NCI-H2107 treated with DMSO at 0.1 percent for 48 hours (cell line): ENCODE measurements around the gene KRT39.
"Not testable (repeated sequence)": the region's sequence is repeated elsewhere in the genome, so short reads cannot be mapped to it uniquely, and the experiment has no call there.

Source experiments
- DNase-seq: peaks from one replicate; lab custom pipeline; 2025; ENCODE audit not compliant: unreplicated experiment; lab: John Stamatoyannopoulos, UW

KRT39 gene

DNA sequence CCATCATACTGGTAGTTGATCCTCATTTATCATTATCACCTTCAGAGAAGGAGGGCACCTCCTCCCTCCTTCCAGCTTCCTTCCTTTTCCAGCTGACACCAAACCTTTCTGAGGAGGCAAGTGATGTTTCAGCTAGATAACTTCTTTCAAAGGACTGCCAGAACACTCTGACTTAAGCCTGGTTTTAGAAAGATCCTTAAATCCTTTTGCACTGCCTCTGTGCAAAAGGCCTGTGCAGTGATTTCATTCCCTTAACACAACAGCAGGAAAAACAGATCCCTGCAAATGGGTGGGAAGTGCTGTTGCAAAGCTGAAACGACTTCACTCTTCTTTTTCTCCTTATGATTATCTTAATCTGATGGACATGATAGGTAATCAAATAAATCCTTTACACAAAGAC lies 22.2 kb downstream of the KRT39 start:
- DNase-seq = no peak

DNA sequence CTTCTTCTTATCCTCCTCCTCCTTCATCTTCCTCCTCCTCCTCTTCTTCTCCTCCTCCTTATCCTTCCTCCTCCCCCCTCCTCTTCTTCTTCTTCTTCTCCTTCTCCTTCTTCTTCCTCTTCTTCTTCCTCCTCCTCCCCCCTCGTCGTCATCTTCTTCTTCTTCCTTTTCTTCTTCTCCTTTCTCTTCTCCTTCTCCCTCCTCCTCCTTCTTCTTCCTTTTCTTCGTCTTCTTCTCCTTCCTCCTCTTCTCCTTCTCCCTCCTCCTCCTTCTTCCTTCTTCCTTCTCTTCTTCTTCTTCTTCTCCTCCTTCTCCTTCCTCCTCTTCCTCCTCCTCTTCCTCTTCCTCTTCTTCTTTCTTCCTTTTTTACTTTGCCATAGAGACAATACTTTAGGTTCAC lies 24.2 kb downstream of the KRT39 start:
- DNase-seq = no peak

DNA sequence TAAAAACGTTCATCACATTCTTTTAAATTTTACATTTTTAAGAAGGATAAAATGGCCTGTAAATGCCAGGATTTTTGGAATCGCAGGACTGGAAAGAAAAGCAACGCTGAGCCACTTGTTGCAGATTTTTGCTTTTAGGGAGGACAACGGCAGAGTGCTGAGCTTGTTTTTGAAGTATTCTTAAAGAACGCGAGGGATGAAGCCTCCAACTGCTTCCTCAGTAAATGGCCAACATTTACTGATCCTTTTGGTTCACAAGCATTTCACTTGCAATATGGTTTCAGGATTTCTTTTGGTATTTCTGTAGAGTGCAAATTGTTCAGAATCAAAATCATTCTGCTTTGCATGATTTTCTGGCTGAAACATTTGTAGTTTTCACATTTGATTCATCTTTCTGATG lies 26.5 kb downstream of the KRT39 start:
- no peak for DNase-seq

DNA sequence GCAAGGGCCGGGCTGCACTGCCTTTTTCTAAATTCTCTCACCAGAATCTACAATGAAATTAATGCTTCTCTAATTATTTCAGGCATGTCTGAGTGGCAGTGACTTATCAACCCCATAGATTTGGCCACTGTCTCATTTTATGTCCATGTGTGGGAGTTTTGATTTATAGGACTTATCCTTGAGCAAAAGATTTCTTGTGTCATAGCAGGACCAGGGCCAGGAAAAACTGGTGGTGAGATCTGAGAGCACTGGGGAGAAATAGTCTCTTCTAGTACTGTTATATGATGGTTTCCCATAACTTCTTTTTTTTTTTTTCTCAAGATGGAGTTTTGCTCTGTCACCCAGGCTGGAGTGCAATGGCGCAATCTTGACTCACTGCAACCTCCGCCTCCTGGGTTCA lies 27.8 kb downstream of the KRT39 start:
- DNase-seq = no peak

DNA sequence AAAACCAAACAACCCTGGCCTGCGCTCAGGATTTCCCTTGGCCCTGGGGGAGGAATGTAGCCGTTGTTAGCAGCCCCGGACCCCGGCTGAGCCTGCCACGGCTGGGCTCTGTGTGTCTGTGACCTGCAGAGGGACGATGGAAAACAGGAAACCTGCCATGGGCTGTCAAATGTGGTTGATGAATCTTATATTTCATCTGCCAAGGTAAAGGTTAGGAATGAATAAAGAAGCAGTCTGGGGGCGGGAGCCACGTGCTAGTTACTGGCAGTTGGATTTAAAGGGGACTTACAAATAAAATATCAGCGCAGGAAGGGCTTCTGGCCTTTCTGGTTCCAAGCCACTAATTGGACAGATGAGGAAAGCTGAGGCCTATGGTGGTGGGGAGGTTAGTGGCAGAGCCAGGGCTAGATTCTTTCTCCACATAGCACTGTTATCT lies 29.3 kb downstream of the KRT39 start, which contains the start of gene KRT23:
Gene KRT23, minus strand, starts transcription at position 263 of the 436 bp plus-strand sequence. CDS start 1,043 bp downstream, outside the sequence.
- no peak for DNase-seq

DNA sequence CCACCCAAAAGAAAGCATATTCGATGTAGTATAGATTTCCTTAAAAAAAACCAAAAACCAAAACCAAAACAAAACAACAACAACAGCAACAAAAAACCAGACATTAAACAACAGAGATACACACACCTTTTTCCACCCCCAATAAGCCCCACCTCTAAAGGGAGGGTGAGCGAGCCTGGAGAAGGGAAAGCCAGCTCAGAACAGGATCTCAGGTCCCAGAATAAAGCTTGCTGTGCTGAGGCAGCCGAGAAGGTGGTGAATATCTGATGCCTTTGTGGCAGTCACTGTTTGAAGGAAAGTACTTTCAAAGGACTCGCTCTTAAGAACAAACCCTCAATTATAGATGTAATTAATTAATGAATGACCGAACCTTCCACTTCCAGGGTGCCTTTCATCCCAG lies 29.8 kb downstream of the KRT39 start:
- DNase-seq = no peak

DNA sequence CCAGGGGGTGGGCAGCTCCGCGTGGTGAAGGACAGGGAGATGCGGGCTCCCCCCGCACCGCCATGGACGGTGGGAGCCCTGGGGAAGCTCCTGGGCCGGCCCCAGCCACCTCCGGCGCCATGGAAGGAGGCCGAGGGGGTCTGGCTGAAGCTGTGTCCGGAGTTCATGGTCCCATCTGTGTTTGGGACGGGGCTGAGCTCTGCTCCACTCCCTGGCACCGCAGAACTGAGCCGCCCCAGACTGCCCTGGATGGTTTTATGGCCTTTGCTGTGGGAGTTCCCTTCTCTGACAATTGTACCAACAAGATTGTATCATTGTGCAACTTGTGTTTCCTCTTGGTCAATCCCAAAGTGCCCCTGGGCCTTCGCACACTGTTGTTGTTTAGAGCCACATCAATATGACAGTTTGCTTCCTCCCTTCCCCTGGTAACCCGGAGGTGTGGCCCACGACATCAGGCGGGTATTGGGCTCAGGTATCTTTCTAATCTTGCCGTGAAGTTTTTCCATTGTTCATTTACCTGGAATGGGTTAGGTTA lies 30.2 kb downstream of the KRT39 start:
- DNase-seq = no peak

DNA sequence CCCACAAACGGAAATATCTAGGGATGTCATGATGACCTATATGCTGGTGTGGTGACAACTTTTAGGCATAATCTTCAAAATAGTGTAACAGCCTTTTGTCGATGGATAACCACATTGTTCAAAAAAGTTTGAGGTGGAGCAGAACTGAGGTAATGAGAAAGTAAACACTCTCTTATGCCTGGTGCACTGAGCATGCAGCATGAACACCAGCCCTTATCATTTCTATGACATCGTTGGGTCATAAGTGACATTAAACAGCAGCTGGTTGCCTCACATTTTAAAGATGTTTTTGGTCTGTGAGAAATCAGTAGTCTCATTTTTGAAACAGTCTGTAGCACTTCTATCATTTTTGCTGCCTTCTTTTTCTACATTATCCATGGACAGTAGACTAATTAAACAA lies 31.1 kb downstream of the KRT39 start:
- DNase-seq = no peak

DNA sequence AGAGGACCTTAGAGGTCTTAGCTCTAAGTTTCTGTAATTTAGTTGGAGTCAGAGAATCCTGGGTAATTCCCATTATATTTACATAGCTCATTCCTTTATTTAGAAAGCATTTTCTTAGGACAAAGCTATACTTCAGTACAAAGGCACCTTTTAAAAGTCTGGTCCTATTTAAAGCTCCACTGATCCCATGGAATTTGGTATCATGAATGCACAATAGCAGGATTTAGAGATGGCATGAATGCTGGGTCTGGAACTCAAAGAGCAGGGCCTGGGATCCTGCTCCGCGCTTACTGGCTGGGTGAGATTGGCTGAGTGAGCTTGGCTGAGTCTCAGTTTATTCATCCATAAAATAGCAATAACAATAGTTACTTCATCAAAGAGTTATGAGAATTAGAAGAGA lies 34.1 kb downstream of the KRT39 start:
- no peak for DNase-seq

DNA sequence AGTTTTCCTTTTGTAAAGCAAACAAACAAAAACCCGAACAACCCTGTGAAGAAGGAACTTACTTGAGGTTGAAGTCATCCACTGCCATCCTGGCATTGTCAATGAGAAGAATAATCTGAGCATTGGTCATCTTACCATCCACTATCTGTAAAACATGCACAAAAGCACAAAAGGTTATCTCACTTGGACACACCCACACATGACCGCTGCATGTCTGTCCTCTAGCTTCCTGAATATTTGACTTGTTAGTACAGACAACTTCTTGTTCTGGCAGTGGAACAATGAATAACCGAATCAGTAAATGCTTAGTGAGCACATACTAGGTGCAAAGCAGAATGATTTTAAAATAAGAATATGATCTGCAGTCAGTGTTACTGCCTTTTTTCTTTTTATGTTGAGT lies 35.4 kb downstream of the KRT39 start:
- DNase-seq = no peak

DNA sequence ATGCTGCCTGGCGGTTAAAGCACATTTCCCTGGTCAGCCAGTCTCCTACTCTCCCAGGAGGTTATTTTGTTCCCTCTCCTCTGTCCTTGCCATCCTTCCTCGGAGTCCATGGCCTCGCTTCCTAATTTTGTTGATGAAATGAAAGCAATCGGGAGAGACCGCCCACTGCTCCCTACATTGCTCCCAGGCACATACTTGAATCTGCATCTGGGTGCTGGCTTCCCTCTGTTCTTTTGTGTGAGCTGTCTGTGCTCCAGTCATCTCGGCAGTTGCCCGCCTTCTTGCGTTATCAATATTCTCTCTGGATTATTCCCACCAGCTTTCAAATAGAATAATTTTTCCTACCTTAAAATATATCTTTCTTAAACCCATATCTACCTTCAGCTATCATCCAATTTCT lies 40.4 kb downstream of the KRT39 start:
- DNase-seq = no peak

DNA sequence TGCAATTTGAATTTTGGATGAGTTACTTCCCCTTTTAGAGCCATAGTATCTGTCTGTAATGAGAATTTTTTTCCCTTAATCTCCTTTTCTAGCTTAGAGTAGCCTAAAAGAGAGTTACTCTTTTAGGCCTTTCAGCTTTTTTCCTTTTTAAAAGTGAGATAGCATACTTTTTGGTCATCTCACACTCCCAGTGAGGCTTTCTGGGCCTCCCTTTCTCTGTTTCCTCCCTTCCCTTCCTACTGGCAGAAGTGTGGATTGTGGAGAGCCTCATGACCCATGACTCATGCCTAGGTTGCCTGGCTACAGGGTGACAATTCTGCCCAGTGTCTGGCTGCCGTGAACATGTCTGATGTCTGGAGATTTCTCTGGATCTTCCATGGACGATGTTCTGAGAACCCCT lies 44.5 kb downstream of the KRT39 start:
- no peak for DNase-seq

DNA sequence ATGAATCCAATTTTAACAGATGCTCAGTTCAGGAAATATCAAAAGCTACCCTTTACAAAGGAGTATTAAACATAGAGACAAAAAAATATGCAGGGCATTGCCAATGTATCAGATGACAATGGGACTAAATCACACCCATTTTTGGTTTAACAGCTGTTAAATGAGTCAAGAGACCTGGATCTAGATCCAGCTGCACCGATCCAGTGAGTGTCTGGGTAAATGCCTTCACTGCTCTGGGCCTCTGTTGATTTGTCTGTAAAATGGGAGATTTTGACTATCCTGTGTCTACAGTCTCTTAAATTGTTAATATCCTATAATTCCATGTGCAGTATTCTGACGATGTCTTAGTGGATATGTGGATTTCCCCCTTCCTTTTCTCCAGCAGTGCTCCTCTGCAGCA lies 45.7 kb downstream of the KRT39 start:
- no peak for DNase-seq

DNA sequence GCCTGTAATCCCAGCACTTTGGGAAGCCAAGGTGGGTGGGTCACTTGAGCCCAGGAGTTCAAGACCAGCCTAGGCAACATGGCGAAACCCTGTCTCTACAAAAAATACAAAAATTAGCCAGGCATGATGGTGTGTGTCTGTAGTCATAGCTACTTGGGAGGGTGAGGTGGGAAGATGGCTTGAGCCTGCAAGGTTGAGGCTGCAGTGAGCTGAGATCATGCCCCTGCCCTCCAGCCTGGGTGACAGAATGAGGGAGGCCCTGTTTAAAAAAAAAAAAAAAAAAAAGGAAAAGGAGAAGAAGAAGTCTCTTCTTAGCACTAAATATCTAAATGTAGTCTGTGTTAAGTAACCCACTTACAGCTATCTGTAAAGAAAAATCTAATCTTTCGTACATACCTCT lies 49.6 kb downstream of the KRT39 start:
- DNase-seq = not testable (repeated sequence)

DNA sequence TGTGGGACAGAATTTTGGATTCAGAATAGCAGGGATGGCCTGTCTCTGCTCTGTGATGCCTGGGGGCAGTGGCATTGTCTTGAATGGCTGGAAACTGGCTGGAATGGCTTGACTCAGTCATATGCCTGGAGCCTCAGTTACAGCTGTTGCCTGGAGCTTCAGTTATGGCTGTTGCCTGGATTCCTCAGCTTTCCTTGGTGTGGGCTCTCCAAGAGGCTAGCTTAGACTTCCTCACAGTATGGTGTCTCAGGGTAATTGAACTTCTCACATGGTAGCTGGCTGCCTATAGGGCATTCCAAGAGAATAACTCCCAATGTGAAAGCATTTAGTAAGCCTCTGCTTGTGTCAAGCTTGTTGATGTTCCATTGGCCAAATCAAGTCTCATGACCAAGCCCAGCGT lies 50.4 kb downstream of the KRT39 start:
- no peak for DNase-seq

DNA sequence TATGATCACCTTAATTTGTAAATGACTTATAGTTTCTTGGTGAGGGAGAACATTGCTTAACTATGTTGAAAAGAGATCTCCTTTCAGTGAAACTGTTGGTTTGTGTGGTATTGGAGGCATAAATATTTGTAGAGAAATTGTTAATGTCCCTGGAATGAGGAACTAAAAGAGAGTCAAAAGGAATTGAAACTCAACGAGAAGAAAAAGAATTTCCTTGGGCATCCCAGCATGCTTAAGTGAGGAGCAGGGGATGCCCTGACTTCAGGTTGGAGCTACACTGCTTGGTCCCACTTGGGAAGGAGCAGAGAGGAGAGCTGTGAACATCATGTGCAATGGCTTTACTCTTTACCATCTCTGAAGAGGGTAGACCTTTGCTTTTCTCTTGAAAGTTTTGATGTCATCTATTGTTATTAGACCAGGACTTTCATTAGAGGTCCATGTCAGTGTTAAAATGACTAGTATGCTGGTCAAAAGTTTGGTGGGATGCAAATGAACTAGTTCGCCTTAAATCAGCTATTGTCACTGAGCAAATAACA lies 51.0 kb downstream of the KRT39 start:
- DNase-seq = no peak

DNA sequence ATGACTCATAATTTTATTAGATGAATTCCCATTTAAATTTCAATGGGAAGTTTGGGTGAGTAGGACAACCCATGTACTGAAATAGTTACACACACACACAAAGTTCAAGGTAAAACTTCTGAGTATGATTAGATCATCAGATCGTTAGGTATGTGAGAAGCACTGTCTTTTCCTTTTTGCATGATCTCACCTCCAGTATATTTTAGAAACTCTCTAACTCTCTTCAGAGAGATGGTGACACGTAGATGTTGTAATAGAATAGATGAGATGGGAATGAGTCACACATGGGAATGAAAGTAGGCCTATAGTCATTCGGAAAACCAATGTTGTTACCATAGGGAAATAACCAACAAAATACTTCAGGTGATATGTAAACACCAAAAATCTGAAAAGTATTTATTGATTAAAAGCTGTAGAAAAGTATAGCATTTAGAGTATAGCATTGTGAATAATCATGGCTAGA lies 51.5 kb downstream of the KRT39 start:
- no peak for DNase-seq

DNA sequence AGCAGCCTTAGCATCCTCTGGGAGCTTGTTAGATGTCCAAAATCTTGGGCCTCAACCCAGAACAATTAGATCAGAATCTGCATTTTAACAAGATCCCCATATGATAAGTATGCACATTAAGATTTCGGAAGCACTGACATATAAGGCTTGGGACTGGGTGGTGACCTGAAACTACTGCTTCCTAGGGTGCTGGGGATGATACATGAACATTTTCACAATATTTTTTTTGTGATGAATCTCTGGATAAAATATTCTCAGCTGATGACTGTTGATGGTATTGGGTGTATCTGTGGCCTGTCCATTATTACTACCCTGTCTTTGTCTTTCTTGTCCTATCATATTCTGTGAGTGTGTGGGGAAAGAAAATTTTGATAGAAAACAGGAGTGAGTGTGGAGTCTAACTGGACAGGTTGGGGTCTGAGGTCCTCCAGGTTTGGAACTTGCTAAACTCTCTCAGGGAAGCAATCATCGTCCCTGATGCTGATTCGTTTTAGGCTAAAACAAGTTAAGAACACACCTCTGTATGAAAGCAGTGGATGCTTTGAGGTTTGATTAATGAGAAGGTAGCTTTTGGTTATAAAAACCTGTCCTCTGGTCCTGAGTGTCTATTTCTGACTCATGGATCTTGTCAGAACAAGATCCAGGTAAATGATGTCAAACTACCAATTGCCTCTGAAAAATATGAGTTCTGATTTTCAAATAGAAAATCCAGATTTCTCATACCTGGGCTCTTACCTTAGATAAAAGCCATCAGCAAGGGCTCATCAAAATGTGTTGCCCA lies 52.5 kb downstream of the KRT39 start:
- no peak for DNase-seq

DNA sequence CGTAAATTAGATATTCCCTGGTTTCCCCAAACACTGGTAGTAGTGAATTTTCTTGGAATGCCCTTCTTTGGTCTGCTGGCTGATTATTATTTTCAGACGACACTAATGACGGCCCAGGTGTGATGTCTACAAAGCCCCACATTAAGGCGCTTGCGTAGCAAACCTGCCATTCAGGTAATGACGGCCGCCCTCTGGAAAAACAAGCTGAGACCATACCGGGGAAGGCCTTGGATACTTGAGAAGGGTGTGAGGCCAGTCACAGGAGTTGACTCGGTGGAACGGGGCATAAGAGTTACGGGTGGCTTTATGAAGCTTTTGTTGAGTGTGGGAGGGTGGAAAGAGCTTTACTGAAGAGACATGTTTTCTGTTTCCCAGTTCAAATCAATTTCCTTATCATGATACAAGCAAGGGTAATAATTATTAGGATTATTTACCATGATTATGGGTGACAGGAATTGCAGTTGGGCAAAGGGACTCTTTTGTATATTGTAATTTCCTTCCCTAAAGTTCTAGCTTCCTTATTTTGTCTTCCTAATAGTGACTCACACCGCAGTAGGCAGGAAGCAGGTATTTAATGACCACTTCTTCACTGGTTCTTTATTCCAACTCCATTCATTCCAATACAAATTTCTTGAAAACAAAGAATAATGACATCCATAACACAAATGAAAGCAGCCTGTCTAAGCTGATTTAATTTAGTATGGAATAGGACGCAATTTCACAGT lies 54.1 kb downstream of the KRT39 start:
- no peak for DNase-seq

DNA sequence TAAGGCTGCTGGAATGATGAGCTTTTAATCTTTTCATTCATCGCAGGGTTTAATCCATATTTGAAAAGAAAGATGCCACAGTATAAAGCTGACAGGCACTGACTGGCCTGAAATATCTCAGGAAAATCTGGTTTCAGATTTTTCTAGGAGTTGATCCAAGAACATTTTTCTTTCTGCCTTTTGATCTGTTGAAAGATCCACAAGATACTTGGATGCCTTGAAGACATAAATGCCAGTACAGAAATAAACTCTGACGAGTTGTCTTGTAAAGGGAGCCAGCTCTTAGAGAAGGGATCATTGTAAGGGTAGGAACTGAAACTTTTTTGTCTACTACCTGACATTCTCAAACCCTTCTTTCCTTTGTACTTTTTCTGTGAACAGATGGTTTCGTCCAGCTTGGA lies 56.3 kb downstream of the KRT39 start:
- DNase-seq = no peak

DNA sequence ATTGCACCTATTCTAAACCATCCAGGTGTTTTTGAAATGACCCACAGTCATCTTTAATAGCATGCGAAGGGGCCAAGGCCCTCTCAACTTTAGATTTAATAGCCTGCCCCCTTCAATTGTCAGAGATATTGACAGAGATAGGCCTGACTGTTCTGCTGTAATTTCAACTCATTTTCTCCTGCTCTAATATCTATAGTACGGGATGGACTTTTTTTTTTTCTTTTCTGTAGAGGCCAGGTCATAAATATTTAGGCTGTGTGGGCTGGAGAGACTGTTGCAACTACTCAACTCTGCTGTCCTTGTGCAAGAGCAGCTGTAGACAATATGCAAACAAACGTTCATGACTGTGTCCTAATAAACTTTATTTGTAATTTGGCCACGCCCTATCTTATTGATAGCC lies 57.0 kb downstream of the KRT39 start:
- no peak for DNase-seq

DNA sequence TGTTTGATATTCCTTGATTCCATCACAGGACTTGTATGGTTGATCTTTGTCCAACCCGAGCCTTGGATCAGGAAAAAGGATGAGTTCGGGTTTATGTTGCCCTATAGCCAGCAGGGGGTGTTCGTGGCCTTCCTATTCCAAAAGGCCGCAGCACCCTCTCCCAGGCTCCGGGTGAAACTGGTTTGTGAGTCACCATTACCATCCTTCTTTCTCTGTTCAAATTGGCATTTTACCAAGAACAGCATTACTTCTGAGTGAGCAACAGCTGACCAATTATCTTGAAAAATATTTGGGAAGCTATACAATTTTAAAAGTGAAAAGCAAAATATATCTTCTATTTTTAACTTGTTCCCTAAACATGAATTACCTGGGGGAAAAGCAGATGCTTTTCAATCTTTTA lies 57.4 kb downstream of the KRT39 start:
- peak; percentile 88 for DNase-seq
